ENCODE data around the gene TLNRD1.

GRCh38 chr15:81000624-81001151, at the start of gene TLNRD1:
- TF ChIP-seq POLR2A (IDR thresholded peaks at IDR 0.05) = peak; percentile 83 to 93
- TF ChIP-seq CTCF (IDR thresholded peaks at IDR 0.05) = no peak
